Gastrocnemius medialis (tissue), 4 donors: ENCODE measurements around the gene IRF7. TPM values are rescaled to one million over a fixed set of nuclear protein-coding genes. Genes with fewer than 3 reads are reported as not detected.
A peak's percentile ranks its signal among the peaks of the same experiment; 100 is the strongest.

Source experiments
- ATAC-seq, 2 donors: fragments of 150-250 bp; one replicate each; pipeline ENCODE4 v1.9.1; 2016
- DNase-seq, 2 donors: peaks; one replicate each; pipeline ENCODE4 v3.0.0-alpha.2; 2019
- H3K27ac ChIP-seq, 4 donors: fragments of 200-600 bp; sonication (generic); 1 replicate in 1 of 4; 2 replicates in 3 of 4; pipeline ENCODE4 v1.5.1; 2016 to 2018; ENCODE audit warnings: mild to moderate bottlenecking in 2 of 4, moderate library complexity in 1 of 4
- H3K27me3 ChIP-seq, 3 donors: fragments of 200-600 bp; sonication (generic) in 2 of 3; 1 replicate in 1 of 3; 2 replicates in 2 of 3; pipeline versions ENCODE4 v1.5.1 to v1.6.0; 2016 to 2019; ENCODE audit warnings: mild to moderate bottlenecking in 1 of 3, moderate library complexity in 1 of 3
- H3K36me3 ChIP-seq, 2 donors: fragments of 200-600 bp; sonication (generic) in 1 of 2; one replicate each; pipeline ENCODE4 v1.5.1; 2017 to 2018
- H3K4me1 ChIP-seq, 2 donors: fragments of 200-600 bp; sonication (generic) in 1 of 2; one replicate each; pipeline ENCODE4 v1.5.1; 2016 to 2017; ENCODE audit warnings: mild to moderate bottlenecking in 2 of 2
- H3K4me3 ChIP-seq, 4 donors: fragments of 200-600 bp; sonication (generic) in 3 of 4; 1 replicate in 1 of 4; 2 replicates in 3 of 4; pipeline ENCODE4 v1.5.1; 2016 to 2019; ENCODE audit warnings: mild to moderate bottlenecking in 2 of 4
- H3K9me3 ChIP-seq, 3 donors: fragments of 200-600 bp; sonication (generic) in 2 of 3; 1 replicate in 1 of 3; 2 replicates in 2 of 3; pipeline ENCODE4 v1.5.1; 2016 to 2019
- POLR2A ChIP-seq, 2 donors: fragments of 450-650 bp; IDR thresholded peaks; one replicate each; pipeline ENCODE4 v1.6.1; 2017; ENCODE audit warnings: antibody characterized with exemption in 2 of 2, mild to moderate bottlenecking in 2 of 2, moderate library complexity in 2 of 2
- in situ Hi-C, 4 donors: fragments of 200-750 bp; cut with MboI; loops; one replicate each; pipeline versions ENCODE4 v1.15.0 to v1.8.0; 2017; ENCODE audit warnings: low sequenced_read_pairs in 4 of 4
- intact Hi-C: fragments of 100-400 bp; cut with DNase I; formaldehyde crosslinking; loops from one replicate; pipeline ENCODE4 v1.15.1; 2023; ENCODE audit warnings: low total_unique reads
- total RNA-seq, 4 donors: library from RNA; depleted of rRNA; stranded (reverse); fragments of >200 nt; gene quantifications; one replicate each; pipeline versions ENCODE4 v1.1.0 to v1.2.3, GENCODE V29; 2016
- TF ChIP-seq, protein P1 (sequence below), 5 experiments: fragments of 450-650 bp in 3 of 5; fragments of 200-600 bp in 2 of 5; sonication (generic) in 2 of 5; IDR thresholded peaks in 4 of 5; conservative IDR thresholded peaks in 1 of 5; 1 replicate in 4 of 5; 2 replicates in 1 of 5; pipeline ENCODE4 v1.5.1; 2016 to 2019; ENCODE audit warnings: antibody characterized with exemption in 5 of 5, mild to moderate bottlenecking in 3 of 5, moderate library complexity in 3 of 5

IRF7 gene
- total RNA-seq, 4 donors from 2014 or later = 15.5 to 37.1 (median 26.3) TPM

DNA sequence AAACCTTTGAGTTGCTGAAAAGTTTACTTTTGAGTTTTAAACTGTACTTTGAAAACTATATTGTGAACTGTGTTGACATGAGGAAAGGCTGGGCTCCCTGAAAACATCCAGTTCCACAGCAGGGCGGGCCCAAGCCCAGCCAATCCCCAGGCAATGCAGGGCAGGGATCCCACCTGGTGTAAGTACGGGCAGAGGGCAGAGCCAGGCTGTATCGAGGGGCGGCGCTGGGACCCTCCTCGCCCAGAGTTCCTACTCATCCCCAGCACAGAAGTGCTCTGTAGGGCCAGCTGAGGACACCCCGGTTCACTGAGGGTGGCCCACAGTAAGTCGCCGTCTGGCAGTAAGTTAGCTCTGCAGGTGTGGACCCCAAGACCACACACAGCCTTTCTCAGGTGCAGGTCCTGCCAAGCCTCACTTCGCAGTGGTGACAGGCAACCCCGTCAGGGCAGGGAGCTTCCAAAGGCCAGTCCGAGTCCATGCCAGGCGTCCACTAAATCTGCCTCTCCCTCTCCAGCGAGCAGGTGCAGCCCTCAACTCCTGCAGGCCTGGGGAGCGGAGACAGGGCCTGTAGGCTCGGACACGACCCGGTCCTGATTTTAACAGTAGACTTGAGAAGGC, 48.6 kb downstream of the IRF7 start:
- intact Hi-C loops = loop anchor here (5.0 kb wide), 3 partner anchors 60 to 240 kb away; partner anchors contain the start of genes DEAF1, PIDD1, RNH1 and RPLP2
- no peaks in the 10 kb centered on the region for H3K9me3 ChIP-seq
- in situ Hi-C loops = loop anchor here (25.0 kb wide), 2 partner anchors 145 to 170 kb away; partner anchors contain the start of genes EPS8L2 (in 3 of the 4) and TALDO1 (in 1 of the 4)
- no peak for ATAC-seq
- no peaks in the 10 kb centered on the region for H3K27me3 ChIP-seq
- TF ChIP-seq, protein P1, sequence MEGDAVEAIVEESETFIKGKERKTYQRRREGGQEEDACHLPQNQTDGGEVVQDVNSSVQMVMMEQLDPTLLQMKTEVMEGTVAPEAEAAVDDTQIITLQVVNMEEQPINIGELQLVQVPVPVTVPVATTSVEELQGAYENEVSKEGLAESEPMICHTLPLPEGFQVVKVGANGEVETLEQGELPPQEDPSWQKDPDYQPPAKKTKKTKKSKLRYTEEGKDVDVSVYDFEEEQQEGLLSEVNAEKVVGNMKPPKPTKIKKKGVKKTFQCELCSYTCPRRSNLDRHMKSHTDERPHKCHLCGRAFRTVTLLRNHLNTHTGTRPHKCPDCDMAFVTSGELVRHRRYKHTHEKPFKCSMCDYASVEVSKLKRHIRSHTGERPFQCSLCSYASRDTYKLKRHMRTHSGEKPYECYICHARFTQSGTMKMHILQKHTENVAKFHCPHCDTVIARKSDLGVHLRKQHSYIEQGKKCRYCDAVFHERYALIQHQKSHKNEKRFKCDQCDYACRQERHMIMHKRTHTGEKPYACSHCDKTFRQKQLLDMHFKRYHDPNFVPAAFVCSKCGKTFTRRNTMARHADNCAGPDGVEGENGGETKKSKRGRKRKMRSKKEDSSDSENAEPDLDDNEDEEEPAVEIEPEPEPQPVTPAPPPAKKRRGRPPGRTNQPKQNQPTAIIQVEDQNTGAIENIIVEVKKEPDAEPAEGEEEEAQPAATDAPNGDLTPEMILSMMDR (IDR thresholded peaks at IDR 0.05 in 4 of 5, conservative IDR thresholded peaks at IDR 0.05 in 1 of 5) = no peak
- TF ChIP-seq POLR2A (IDR thresholded peaks at IDR 0.05) = no peak
- peak overlapping the region in 2 of 4 donors; percentile 56 to 59 for H3K4me3 ChIP-seq
- peaks cover 8 to 15% of the 10 kb centered on the region in 2 donors for H3K4me1 ChIP-seq
- no peak for DNase-seq
- no peaks in the 10 kb centered on the region for H3K36me3 ChIP-seq
- H3K27ac ChIP-seq = peak overlapping the region; percentile 81 to 97 (median 86)

GRCh38 chr11:565921-566509, 49.7 kb downstream of the IRF7 start:
- ATAC-seq (no peak), DNase-seq (no peak)
- H3K4me3 ChIP-seq = no peak overlapping the region
- H3K36me3 ChIP-seq = no peaks in the 10 kb centered on the region
- TF ChIP-seq POLR2A (IDR thresholded peaks at IDR 0.05) = no peak
- TF ChIP-seq, protein P1 (IDR thresholded peaks at IDR 0.05 in 4 of 5, conservative IDR thresholded peaks at IDR 0.05 in 1 of 5) = no peak
- intact Hi-C loops (loop anchor here (5.0 kb wide), 3 partner anchors 59 to 241 kb away; partner anchors contain the start of genes DEAF1, PIDD1, RNH1 and RPLP2), in situ Hi-C loops (loop anchor here (25.0 kb wide), 2 partner anchors 146 to 171 kb away; partner anchors contain the start of genes EPS8L2 (in 3 of the 4) and TALDO1 (in 1 of the 4))
- no peaks in the 10 kb centered on the region for H3K9me3 ChIP-seq
- no peak overlapping the region for H3K27ac ChIP-seq
- H3K27me3 ChIP-seq = no peaks in the 10 kb centered on the region
- peaks cover 8 to 18% of the 10 kb centered on the region in 2 donors for H3K4me1 ChIP-seq

DNA sequence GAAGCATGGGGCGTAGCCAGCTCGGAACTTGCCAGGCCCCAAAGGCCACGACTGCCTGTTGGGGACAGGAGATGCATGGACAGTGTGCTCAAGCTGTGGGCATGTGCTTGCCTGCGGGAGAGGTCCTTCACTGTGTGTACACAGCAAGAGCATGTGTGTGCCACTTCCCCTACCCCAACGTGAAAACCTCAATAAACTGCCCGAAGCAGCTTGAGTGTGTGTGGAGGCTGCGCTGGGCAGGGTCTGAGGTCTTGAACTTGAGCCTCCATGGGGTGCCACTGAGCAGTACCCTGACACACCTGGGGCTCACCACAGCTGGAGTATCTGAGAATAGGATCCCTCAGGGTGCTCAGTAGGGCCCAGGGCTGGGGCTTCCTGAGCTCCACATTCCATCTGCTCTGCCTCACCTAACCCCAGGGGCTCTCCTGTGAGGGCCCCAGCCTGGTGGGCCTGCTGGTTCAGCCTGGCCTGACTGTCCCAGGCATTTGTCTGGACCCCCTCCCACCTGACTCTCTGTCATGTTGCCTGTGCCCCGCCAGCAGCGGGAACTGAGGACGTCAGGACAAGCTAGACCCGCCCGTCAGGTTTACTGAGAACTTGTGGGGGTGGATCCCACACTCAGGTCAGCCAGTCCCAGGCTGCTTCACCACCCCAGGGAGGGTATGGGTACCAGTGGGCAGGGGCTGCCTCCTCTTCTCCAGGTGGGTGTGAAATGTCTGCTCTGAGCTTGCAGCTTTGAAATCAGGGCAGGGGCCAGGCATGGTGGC, 51.8 kb downstream of the IRF7 start:
- Histone ChIP-seq H3K27me3 (peaks cover 1 to 4% (median 2%) of the 10 kb centered on the region in 3 donors), H3K36me3 (no peaks in the 10 kb centered on the region), H3K4me1 (peaks cover 5 to 19% of the 10 kb centered on the region in 2 donors), H3K4me3 (no peak overlapping the region), H3K27ac (no peak overlapping the region), H3K9me3 (no peaks in the 10 kb centered on the region)
- ATAC-seq = no peak
- in situ Hi-C loops (loop anchor here (25.0 kb wide), 2 partner anchors 148 to 173 kb away; partner anchors contain the start of genes EPS8L2 (in 3 of the 4) and TALDO1 (in 1 of the 4)), intact Hi-C loops (no loop called here)
- no peak for TF ChIP-seq POLR2A (IDR thresholded peaks at IDR 0.05)
- TF ChIP-seq, protein P1 (IDR thresholded peaks at IDR 0.05 in 4 of 5, conservative IDR thresholded peaks at IDR 0.05 in 1 of 5) = no peak
- DNase-seq = no peak

- DNase-seq (no peak), ATAC-seq (no peak)
- peaks cover 5 to 17% of the 10 kb centered on the region in 2 donors for H3K4me1 ChIP-seq
- no peaks in the 10 kb centered on the region for H3K36me3 ChIP-seq
- peaks cover 4 to 7% (median 7%) of the 10 kb centered on the region in 3 donors for H3K27me3 ChIP-seq
- intact Hi-C loops = no loop called here
- H3K9me3 ChIP-seq = no peaks in the 10 kb centered on the region
- no peak for TF ChIP-seq POLR2A (IDR thresholded peaks at IDR 0.05)
- TF ChIP-seq, protein P1 (IDR thresholded peaks at IDR 0.05 in 4 of 5, conservative IDR thresholded peaks at IDR 0.05 in 1 of 5) = no peak
- no peak overlapping the region for H3K27ac ChIP-seq
- H3K4me3 ChIP-seq = no peak overlapping the region
- in situ Hi-C loops = loop anchor here (25.0 kb wide), 2 partner anchors 149 to 174 kb away; partner anchors contain the start of genes EPS8L2 (in 3 of the 4) and TALDO1 (in 1 of the 4)
Measured at GRCh38 chr11:563066-563811, 52.5 kb downstream of the IRF7 start.
